ENCODE measurements around the gene CCDC3.

Gene CCDC3

DNA sequence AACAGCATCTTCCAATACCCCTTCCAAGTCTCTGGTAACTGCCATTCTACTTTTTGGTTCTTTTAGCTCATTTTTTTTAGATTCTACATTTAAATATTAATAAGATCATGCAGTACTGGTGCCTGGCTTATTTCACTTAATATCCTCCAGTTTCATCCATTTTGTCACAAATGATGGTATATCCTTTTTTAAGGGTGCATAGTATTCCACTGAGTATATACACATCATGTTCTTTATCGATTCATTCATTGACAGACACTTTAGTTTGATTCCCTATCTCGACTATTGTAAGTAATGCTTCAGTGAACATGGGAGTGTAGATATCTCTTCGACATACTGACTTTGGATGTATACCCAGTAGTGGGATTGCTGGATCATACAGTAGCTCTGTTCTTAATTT, 89.7 kb downstream of the CCDC3 start:
- no peaks in the 10 kb centered on the region for H3K36me3 Mint-ChIP-seq
- peaks cover 11% of the 10 kb centered on the region for H3K27me3 Mint-ChIP-seq
- no peak overlapping the region for H3K27ac Mint-ChIP-seq
- CTCF ChIA-PET: no interaction called here
- H3K4me1 Mint-ChIP-seq: no peaks in the 10 kb centered on the region
- H3K9me3 Mint-ChIP-seq: peaks cover 3% of the 10 kb centered on the region
- no peak for DNase-seq
- no peak overlapping the region for H3K4me3 Mint-ChIP-seq

- DNase-seq: no peak
- Mint-ChIP-seq H3K9me3 (peaks cover 3% of the 10 kb centered on the region), H3K4me1 (no peaks in the 10 kb centered on the region), H3K27me3 (peaks cover 13% of the 10 kb centered on the region), H3K36me3 (no peaks in the 10 kb centered on the region), H3K27ac (no peak overlapping the region), H3K4me3 (no peak overlapping the region)
- CTCF ChIA-PET: no interaction called here
These were observed 90.7 kb downstream of the CCDC3 start for GRCh38 chr10:12910835-12911234.

DNA sequence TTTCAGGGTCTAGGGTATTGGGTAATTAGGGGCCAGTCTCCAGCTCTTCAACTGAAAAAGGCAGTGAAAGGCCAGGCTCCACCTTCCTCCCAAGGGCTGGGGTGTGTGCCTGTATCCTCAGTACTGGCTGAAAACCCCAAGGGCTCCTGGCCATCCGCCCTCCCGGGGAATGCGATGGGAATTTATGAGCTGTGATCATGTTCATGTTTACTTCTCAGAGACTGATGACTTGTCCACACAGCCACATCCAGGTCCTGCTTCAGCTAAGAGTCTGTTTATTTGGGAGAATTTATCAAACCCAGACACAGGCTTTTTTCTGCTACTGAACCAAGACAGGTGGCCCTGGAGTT, 91.7 kb downstream of the CCDC3 start:
- H3K36me3 Mint-ChIP-seq: no peaks in the 10 kb centered on the region
- CTCF ChIA-PET: no interaction called here
- no peaks in the 10 kb centered on the region for H3K4me1 Mint-ChIP-seq
- no peak overlapping the region for H3K4me3 Mint-ChIP-seq
- peaks cover 3% of the 10 kb centered on the region for H3K9me3 Mint-ChIP-seq
- peaks cover 15% of the 10 kb centered on the region for H3K27me3 Mint-ChIP-seq
- DNase-seq: no peak
- no peak overlapping the region for H3K27ac Mint-ChIP-seq

- Mint-ChIP-seq H3K4me1 (no peaks in the 10 kb centered on the region), H3K36me3 (no peaks in the 10 kb centered on the region), H3K9me3 (peaks cover 3% of the 10 kb centered on the region), H3K27ac (no peak overlapping the region), H3K27me3 (peaks cover 10% of the 10 kb centered on the region), H3K4me3 (no peak overlapping the region)
- DNase-seq: no peak
- CTCF ChIA-PET: no interaction called here
These were observed 92.2 kb downstream of the CCDC3 start for GRCh38 chr10:12909182-12909835.

GRCh38 chr10:12908773-12909172, 92.7 kb downstream of the CCDC3 start:
- Mint-ChIP-seq H3K4me1 (no peaks in the 10 kb centered on the region), H3K4me3 (no peak overlapping the region), H3K27ac (no peak overlapping the region), H3K9me3 (peaks cover 3% of the 10 kb centered on the region), H3K36me3 (no peaks in the 10 kb centered on the region), H3K27me3 (peaks cover 8% of the 10 kb centered on the region)
- CTCF ChIA-PET: interaction anchor here (1.6 kb wide), 1 partner anchor 11 kb away, joined by 3 read pairs; no protein-coding TSS in a partner anchor
- DNase-seq: no peak

DNA sequence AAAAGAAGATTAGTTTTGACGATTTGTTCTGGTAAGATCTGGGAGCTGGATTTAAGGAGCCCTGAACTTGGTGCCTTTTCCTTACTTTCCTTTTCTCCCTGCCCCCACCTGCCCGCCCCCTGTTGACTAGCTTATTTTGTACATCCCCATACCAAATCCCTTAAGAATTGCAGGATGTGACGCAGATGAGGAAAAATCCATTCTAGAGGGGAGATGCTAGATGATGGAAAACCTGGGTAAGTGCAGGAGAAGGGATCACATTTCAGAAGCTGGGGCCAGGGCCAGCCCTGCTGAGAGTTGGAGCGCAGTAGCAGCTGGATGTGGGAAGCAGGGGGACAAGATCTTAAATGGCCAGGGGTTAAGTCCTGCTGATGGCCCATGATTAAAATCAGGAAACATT, 93.9 kb downstream of the CCDC3 start:
- Mint-ChIP-seq H3K36me3 (no peaks in the 10 kb centered on the region), H3K9me3 (peaks cover 3% of the 10 kb centered on the region), H3K27ac (no peak overlapping the region), H3K27me3 (peaks cover 8% of the 10 kb centered on the region), H3K4me1 (no peaks in the 10 kb centered on the region), H3K4me3 (no peak overlapping the region)
- CTCF ChIA-PET: interaction anchor here (0.7 to 1.6 kb wide), 2 partner anchors 10 to 949 kb away, joined by 3 read pairs; no protein-coding TSS in a partner anchor
- DNase-seq: no peak

- no peak for DNase-seq
- no peak overlapping the region for H3K27ac Mint-ChIP-seq
- no peaks in the 10 kb centered on the region for H3K9me3 Mint-ChIP-seq
- no peaks in the 10 kb centered on the region for H3K36me3 Mint-ChIP-seq
- CTCF ChIA-PET: no interaction called here
- H3K27me3 Mint-ChIP-seq: peaks cover 8% of the 10 kb centered on the region
- no peak overlapping the region for H3K4me3 Mint-ChIP-seq
- H3K4me1 Mint-ChIP-seq: no peaks in the 10 kb centered on the region
These were observed 95.4 kb downstream of the CCDC3 start for GRCh38 chr10:12906051-12906541.

- Mint-ChIP-seq H3K4me1 (no peaks in the 10 kb centered on the region), H3K27ac (no peak overlapping the region), H3K36me3 (no peaks in the 10 kb centered on the region), H3K27me3 (peaks cover 8% of the 10 kb centered on the region), H3K4me3 (no peak overlapping the region), H3K9me3 (no peaks in the 10 kb centered on the region)
- DNase-seq: no peak
- CTCF ChIA-PET: no interaction called here
These were observed 96.4 kb downstream of the CCDC3 start for GRCh38 chr10:12905067-12905466.

GRCh38 chr10:12902851-12903358, 98.6 kb downstream of the CCDC3 start:
- Mint-ChIP-seq H3K27ac (no peak overlapping the region), H3K4me1 (no peaks in the 10 kb centered on the region), H3K36me3 (no peaks in the 10 kb centered on the region), H3K9me3 (no peaks in the 10 kb centered on the region), H3K27me3 (peaks cover 8% of the 10 kb centered on the region), H3K4me3 (no peak overlapping the region)
- no peak for DNase-seq
- CTCF ChIA-PET: interaction anchor here (0.6 to 2.9 kb wide), 7 partner anchors 17 to 688 kb away, joined by 3 to 14 read pairs (median 4); no protein-coding TSS in a partner anchor

- peak; percentile 63 for DNase-seq
- no peak overlapping the region for H3K4me3 Mint-ChIP-seq
- no peaks in the 10 kb centered on the region for H3K36me3 Mint-ChIP-seq
- no peak overlapping the region for H3K27ac Mint-ChIP-seq
- CTCF ChIA-PET: interaction anchor here (0.7 to 2.9 kb wide), 14 partner anchors 9 to 687 kb away, joined by 3 to 14 read pairs (median 4); no protein-coding TSS in a partner anchor
- H3K27me3 Mint-ChIP-seq: peaks cover 8% of the 10 kb centered on the region
- no peaks in the 10 kb centered on the region for H3K4me1 Mint-ChIP-seq
- no peaks in the 10 kb centered on the region for H3K9me3 Mint-ChIP-seq
These were observed 99.4 kb downstream of the CCDC3 start for GRCh38 chr10:12902135-12902572.

DNA sequence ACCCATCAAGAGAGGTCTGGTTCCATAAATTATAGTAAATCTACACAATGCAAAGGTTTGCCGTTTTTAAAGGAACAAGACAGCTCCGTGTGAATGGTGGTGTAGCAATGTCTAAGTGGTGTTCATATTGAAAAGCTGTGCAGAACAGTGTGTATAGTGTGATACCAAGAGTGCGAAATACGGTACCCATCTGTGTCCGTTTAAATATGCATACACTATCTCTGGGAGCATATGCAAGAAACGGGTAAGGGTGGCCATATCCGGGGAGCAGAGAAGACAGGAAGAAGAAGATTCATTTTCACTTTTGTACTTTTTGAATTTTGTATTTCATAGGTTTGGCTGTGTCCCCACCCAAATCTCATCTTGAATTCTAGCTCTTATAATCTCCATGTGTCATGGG, 102.0 kb downstream of the CCDC3 start:
- Mint-ChIP-seq H3K27ac (no peak overlapping the region), H3K4me3 (no peak overlapping the region), H3K9me3 (no peaks in the 10 kb centered on the region), H3K4me1 (no peaks in the 10 kb centered on the region), H3K36me3 (no peaks in the 10 kb centered on the region), H3K27me3 (peaks cover 3% of the 10 kb centered on the region)
- CTCF ChIA-PET: interaction anchor here (1.0 to 1.1 kb wide), 2 partner anchors 116 to 243 kb away, joined by 3 to 4 read pairs; no protein-coding TSS in a partner anchor
- no peak for DNase-seq

- no peak overlapping the region for H3K27ac Mint-ChIP-seq
- CTCF ChIA-PET: interaction anchor here (0.5 to 0.7 kb wide), 2 partner anchors 10 to 115 kb away, joined by 3 read pairs; no protein-coding TSS in a partner anchor
- no peaks in the 10 kb centered on the region for H3K36me3 Mint-ChIP-seq
- H3K9me3 Mint-ChIP-seq: no peaks in the 10 kb centered on the region
- no peak overlapping the region for H3K4me3 Mint-ChIP-seq
- H3K27me3 Mint-ChIP-seq: peaks cover 8% of the 10 kb centered on the region
- no peak for DNase-seq
- no peaks in the 10 kb centered on the region for H3K4me1 Mint-ChIP-seq
These were observed 103.2 kb downstream of the CCDC3 start for GRCh38 chr10:12898271-12898670.

GRCh38 chr10:12897278-12897677, 104.2 kb downstream of the CCDC3 start:
- peaks cover 8% of the 10 kb centered on the region for H3K27me3 Mint-ChIP-seq
- no peak for DNase-seq
- peaks cover 5% of the 10 kb centered on the region for H3K9me3 Mint-ChIP-seq
- CTCF ChIA-PET: no interaction called here
- H3K36me3 Mint-ChIP-seq: no peaks in the 10 kb centered on the region
- no peak overlapping the region for H3K27ac Mint-ChIP-seq
- no peak overlapping the region for H3K4me3 Mint-ChIP-seq
- no peaks in the 10 kb centered on the region for H3K4me1 Mint-ChIP-seq

GRCh38 chr10:12896251-12896650, 105.3 kb downstream of the CCDC3 start:
- Mint-ChIP-seq H3K27ac (no peak overlapping the region), H3K27me3 (peaks cover 15% of the 10 kb centered on the region), H3K4me3 (no peak overlapping the region), H3K4me1 (no peaks in the 10 kb centered on the region), H3K9me3 (peaks cover 5% of the 10 kb centered on the region), H3K36me3 (no peaks in the 10 kb centered on the region)
- CTCF ChIA-PET: no interaction called here
- DNase-seq: no peak

DNA sequence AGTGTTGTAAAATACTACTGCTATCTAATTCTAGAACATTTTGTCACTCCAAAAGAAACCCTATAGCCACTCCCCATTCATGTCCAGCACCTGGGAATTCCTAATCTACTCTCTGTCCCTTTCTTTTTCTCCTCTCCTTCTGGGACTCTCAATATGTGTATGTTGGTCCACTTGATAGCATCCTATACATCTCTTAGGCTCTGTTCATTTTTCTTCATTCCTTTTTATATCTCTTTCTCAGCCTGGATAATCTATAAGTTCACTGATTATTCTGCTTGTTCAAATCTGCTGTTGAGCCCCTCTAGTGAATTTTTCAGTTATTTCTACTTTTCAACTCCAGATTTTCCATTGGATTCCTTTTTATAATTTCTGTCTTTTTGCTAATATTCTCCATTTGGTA, 108.6 kb downstream of the CCDC3 start:
- H3K9me3 Mint-ChIP-seq: peaks cover 5% of the 10 kb centered on the region
- H3K36me3 Mint-ChIP-seq: no peaks in the 10 kb centered on the region
- DNase-seq: no peak
- CTCF ChIA-PET: interaction anchor here (0.9 kb wide), 1 partner anchor 9 kb away, joined by 4 read pairs; no protein-coding TSS in a partner anchor
- H3K27ac Mint-ChIP-seq: no peak overlapping the region
- H3K27me3 Mint-ChIP-seq: peaks cover 15% of the 10 kb centered on the region
- no peaks in the 10 kb centered on the region for H3K4me1 Mint-ChIP-seq
- H3K4me3 Mint-ChIP-seq: no peak overlapping the region
